ENCODE measurements around the gene WFDC12. TPM values are rescaled to one million over a fixed set of nuclear protein-coding genes. Genes with fewer than 3 reads are reported as not detected.

The WFDC12 gene
- total RNA-seq, 4 donors from 2014 or later, result not detected

- H3K9me3 ChIP-seq, result no peaks in the 10 kb centered on the region
- peaks cover 0 to 10% of the 10 kb centered on the region in 2 donors for H3K4me1 ChIP-seq
- intact Hi-C loops (cut with DNase I; ENCODE audit: low total_unique reads), result no loop called here
- H3K27me3 ChIP-seq, result peaks cover 7 to 17% of the 10 kb centered on the region in 2 donors
- no peaks in the 10 kb centered on the region for H3K36me3 ChIP-seq
- TF ChIP-seq POLR2A (IDR thresholded peaks at IDR 0.05) (no peak), CTCF (IDR thresholded peaks at IDR 0.05) (no peak)
- H3K27ac ChIP-seq, result no peak overlapping the region
- H3K4me3 ChIP-seq, result no peak overlapping the region
- no peak for DNase-seq
Observed at GRCh38 chr20:45097485-45098102, 26.7 kb downstream of the WFDC12 start.

GRCh38 chr20:45096781-45097180, 27.5 kb downstream of the WFDC12 start:
- DNase-seq, result no peak
- intact Hi-C loops (cut with DNase I; ENCODE audit: low total_unique reads), result no loop called here
- TF ChIP-seq POLR2A (IDR thresholded peaks at IDR 0.05), result no peak
- Histone ChIP-seq H3K27ac (no peak overlapping the region), H3K9me3 (no peaks in the 10 kb centered on the region), H3K36me3 (no peaks in the 10 kb centered on the region), H3K4me3 (no peak overlapping the region), H3K4me1 (peaks cover 0 to 10% of the 10 kb centered on the region in 2 donors), H3K27me3 (peaks cover 7 to 17% of the 10 kb centered on the region in 2 donors)

- Histone ChIP-seq H3K4me1 (peaks cover 0 to 10% of the 10 kb centered on the region in 2 donors), H3K27me3 (peaks cover 7 to 17% of the 10 kb centered on the region in 2 donors), H3K36me3 (no peaks in the 10 kb centered on the region), H3K4me3 (no peak overlapping the region), H3K27ac (no peak overlapping the region), H3K9me3 (no peaks in the 10 kb centered on the region)
- TF ChIP-seq POLR2A (IDR thresholded peaks at IDR 0.05) (no peak), CTCF (IDR thresholded peaks at IDR 0.05) (peak; percentile 51 to 74 (median 63))
- peak; percentile 28 to 52 for DNase-seq
- intact Hi-C loops (cut with DNase I; ENCODE audit: low total_unique reads), result no loop called here
Observed at GRCh38 chr20:45095805-45096238, 28.4 kb downstream of the WFDC12 start.

GRCh38 chr20:45094864-45095574, 29.2 kb downstream of the WFDC12 start:
- intact Hi-C loops (cut with DNase I; ENCODE audit: low total_unique reads), result no loop called here
- Histone ChIP-seq H3K27ac (no peak overlapping the region), H3K27me3 (peaks cover 7 to 17% of the 10 kb centered on the region in 2 donors), H3K36me3 (no peaks in the 10 kb centered on the region), H3K9me3 (no peaks in the 10 kb centered on the region), H3K4me3 (no peak overlapping the region), H3K4me1 (peaks cover 0 to 10% of the 10 kb centered on the region in 2 donors)
- TF ChIP-seq CTCF (IDR thresholded peaks at IDR 0.05) (no peak), POLR2A (IDR thresholded peaks at IDR 0.05) (no peak)
- no peak for DNase-seq

- no peak for DNase-seq
- Histone ChIP-seq H3K9me3 (no peaks in the 10 kb centered on the region), H3K27me3 (peaks cover 7 to 17% of the 10 kb centered on the region in 2 donors), H3K36me3 (no peaks in the 10 kb centered on the region), H3K4me3 (no peak overlapping the region), H3K27ac (no peak overlapping the region), H3K4me1 (peaks cover 0 to 10% of the 10 kb centered on the region in 2 donors)
- intact Hi-C loops (cut with DNase I; ENCODE audit: low total_unique reads), result no loop called here
- no peak for TF ChIP-seq POLR2A (IDR thresholded peaks at IDR 0.05)
- no peak for TF ChIP-seq CTCF (IDR thresholded peaks at IDR 0.05)
Observed at GRCh38 chr20:45094201-45094600, 30.1 kb downstream of the WFDC12 start.

Measured in uterus (tissue), 4 donors.